A549 (cell line): ENCODE data around the gene CR2. TPM values are rescaled to one million over a fixed set of nuclear protein-coding genes. Genes with fewer than 3 reads are reported as not detected.
"Not testable (repeated sequence)": the region's sequence is repeated elsewhere in the genome, so short reads cannot be mapped to it uniquely, and the experiment has no call there.

Experiments used
- ATAC-seq, 2 experiments: fragments of 200-7000 bp in 1 of 2; fragments of >200 bp in 1 of 2; cut with Nextera tagmentation in 1 of 2; cut with Tn5 transposase in 1 of 2; 3 replicates each; pipeline versions ENCODE4 v1.8.0 to v1.9.1; 2018 to 2020; ENCODE audit warnings: mild to moderate bottlenecking in 1 of 2, moderate library complexity in 1 of 2
- CTCF ChIA-PET: fragments of 300-600 bp; sonication (Branson Sonifier 250); formaldehyde crosslinking; extraction: SDS; loops from one replicate; lab custom pipeline; 2021; ENCODE audit warnings: antibody characterized with exemption, inconsistent platforms; lab: Yijun Ruan, JAX
- POLR2A ChIA-PET: fragments of 350-600 bp; formaldehyde crosslinking; extraction: SDS; loops from one replicate; lab custom pipeline; 2021; ENCODE audit warnings: antibody characterized with exemption, inconsistent platforms; lab: Yijun Ruan, JAX
- DNase-seq, 2 experiments: peaks; one replicate each; pipeline versions ENCODE4 v3.0.0 to v3.0.0-alpha.2; 2011 to 2016; ENCODE audit warnings: low read depth in 1 of 2, low spot score in 1 of 2
- FAIRE-seq: peaks from 2 replicates; lab custom pipeline; 2011; peaks lifted over from hg19 to GRCh38; lab: Jason Lieb, UNC
- H3K27ac ChIP-seq, 2 experiments: fragments of >200 bp; sonication (Bioruptor Twin); formaldehyde crosslinking; 3 replicates each; pipeline ENCODE4 v1.5.1; 2016 to 2017
- H3K4me1 ChIP-seq: fragments of >200 bp; sonication (Bioruptor Twin); formaldehyde crosslinking; 3 replicates; pipeline ENCODE4 v1.6.1; 2016
- H3K4me2 ChIP-seq: fragments of >200 bp; sonication (Bioruptor Twin); formaldehyde crosslinking; 3 replicates; pipeline ENCODE4 v1.6.1; 2016
- H3K4me3 ChIP-seq: fragments of >200 bp; sonication (Bioruptor Twin); formaldehyde crosslinking; 3 replicates; pipeline ENCODE4 v1.5.1; 2016
- H3K9me3 ChIP-seq: fragments of >200 bp; sonication (Bioruptor Twin); formaldehyde crosslinking; 3 replicates; pipeline ENCODE4 v1.6.1; 2016
- ATOH8 ChIP-seq: fragments of 250-450 bp; sonication (Bioruptor Pico); IDR thresholded peaks from 2 replicates; pipeline ENCODE4 v1.5.0; 2020; ENCODE audit warnings: low read depth, mild to moderate bottlenecking, moderate library complexity
- BCL3 ChIP-seq: fragments of >200 bp; sonication (Bioruptor Twin); formaldehyde crosslinking; IDR thresholded peaks from 3 replicates; pipeline ENCODE4 v1.6.1; 2016
- CBX2 ChIP-seq: fragments of 200-600 bp; sonication (generic); IDR thresholded peaks from 2 replicates; pipeline ENCODE4 v1.6.1; 2016; ENCODE audit warnings: low read depth, mild to moderate bottlenecking, borderline replicate concordance
- CBX8 ChIP-seq: fragments of 200-600 bp; sonication (generic); IDR thresholded peaks from 2 replicates; pipeline ENCODE4 v1.6.1; 2016
- CHD2 ChIP-seq: fragments of 150-350 bp; IDR thresholded peaks from 2 replicates; pipeline ENCODE4 v1.6.1; 2014; ENCODE audit warnings: low read length; ENCODE audit not compliant: partially characterized antibody
- CHD4 ChIP-seq: fragments of 200-600 bp; sonication (generic); IDR thresholded peaks from 2 replicates; pipeline ENCODE4 v1.6.1; 2016; ENCODE audit warnings: antibody characterized with exemption, mild to moderate bottlenecking, borderline replicate concordance
- CTCF ChIP-seq: fragments of >200 bp; sonication (Bioruptor Twin); formaldehyde crosslinking; IDR thresholded peaks from 3 replicates; pipeline ENCODE4 v1.5.1; 2016
- EP300 ChIP-seq, 2 experiments: fragments of >200 bp; sonication (Bioruptor Twin); formaldehyde crosslinking; IDR thresholded peaks; 2 replicates in 1 of 2; 3 replicates in 1 of 2; pipeline ENCODE4 v1.6.1; 2016 to 2017
- FOSB ChIP-seq: fragments of 250-450 bp; sonication (Bioruptor Pico); IDR thresholded peaks from 2 replicates; pipeline ENCODE4 v1.5.0; 2020; ENCODE audit warnings: mild to moderate bottlenecking, moderate library complexity
- FOXS1 ChIP-seq: fragments of 250-450 bp; sonication (Bioruptor Pico); IDR thresholded peaks from 2 replicates; pipeline ENCODE4 v1.5.0; 2020; ENCODE audit warnings: mild to moderate bottlenecking, moderate library complexity
- HEYL ChIP-seq: fragments of 250-450 bp; sonication (Bioruptor Pico); IDR thresholded peaks from 2 replicates; pipeline ENCODE4 v1.8.0; 2021; ENCODE audit warnings: mild to moderate bottlenecking, moderate library complexity
- HOXB13 ChIP-seq: fragments of 250-450 bp; sonication (Bioruptor Pico); IDR thresholded peaks from 2 replicates; pipeline ENCODE4 v1.5.0; 2020; ENCODE audit warnings: low read depth, mild to moderate bottlenecking, moderate library complexity
- HOXB5 ChIP-seq: fragments of 250-450 bp; sonication (Bioruptor Pico); IDR thresholded peaks from 2 replicates; pipeline ENCODE4 v1.5.0; 2020; ENCODE audit warnings: mild to moderate bottlenecking, moderate library complexity
- JUNB ChIP-seq: fragments of >200 bp; sonication (Bioruptor Twin); formaldehyde crosslinking; IDR thresholded peaks from 2 replicates; pipeline ENCODE4 v1.6.1; 2016
- MAZ ChIP-seq: fragments of 150-350 bp; IDR thresholded peaks from 2 replicates; pipeline ENCODE4 v1.6.1; 2014; ENCODE audit warnings: antibody characterized with exemption, low read depth, low read length, borderline replicate concordance
- MYC ChIP-seq: IDR thresholded peaks from 2 replicates; pipeline ENCODE4 v1.6.1; 2012; ENCODE audit warnings: mild to moderate bottlenecking, inconsistent platforms, low read length, improper control_type of control experiment, borderline replicate concordance
- PHF8 ChIP-seq: fragments of 200-600 bp; sonication (generic); IDR thresholded peaks from 2 replicates; pipeline ENCODE4 v1.6.1; 2016; ENCODE audit warnings: low read depth, mild to moderate bottlenecking, antibody characterized with exemption, moderate library complexity, borderline replicate concordance
- POLR2AphosphoS2 ChIP-seq: conservative IDR thresholded peaks from 2 replicates; pipeline ENCODE4 v1.6.1; 2012; ENCODE audit warnings: low read length, improper control_type of control experiment, inconsistent platforms
- RARB ChIP-seq: fragments of 250-450 bp; sonication (Bioruptor Pico); IDR thresholded peaks from 2 replicates; pipeline ENCODE4 v1.8.0; 2021; ENCODE audit warnings: mild to moderate bottlenecking, moderate library complexity
- RCOR1 ChIP-seq: fragments of 150-350 bp; IDR thresholded peaks from 2 replicates; pipeline ENCODE4 v1.6.1; 2014; ENCODE audit warnings: antibody characterized with exemption, low read length, low read depth
- TFCP2L1 ChIP-seq: fragments of 250-450 bp; sonication (Bioruptor Pico); IDR thresholded peaks from 2 replicates; pipeline ENCODE4 v1.5.0; 2021; ENCODE audit warnings: mild to moderate bottlenecking
- USF2 ChIP-seq: fragments of 450-650 bp; IDR thresholded peaks from 2 replicates; pipeline ENCODE4 v1.6.1; 2014; ENCODE audit warnings: antibody characterized with exemption
- WGBS: methylation state at CpG from one replicate; pipeline ENCODE4 v1.1.6; 2017; ENCODE audit errors: missing lambda C conversion rate; 5-methylcytosine and 5-hydroxymethylcytosine counted together
- polyA plus RNA-seq, 4 experiments: library from polyadenylated mRNA; depleted of rRNA in 3 of 4; stranded (reverse); fragments of >200 nt; fragmentation: RNase III in 1 of 4; extraction: RNeasy Plus Mini Kit Qiagen cat#74134 plus additional on column Dnase treatment in 1 of 4; gene quantifications; 2 replicates in 3 of 4; 3 replicates in 1 of 4; pipeline ENCODE4 v1.2.3, GENCODE V29; 2011 to 2017

The CR2 gene
- polyA plus RNA-seq, 2 of the 4 experiments (the other 2 are of a cell fraction) = not detected

- DNase-seq (no peak), FAIRE-seq (no peak), ATAC-seq (no peak)
- H3K4me1 ChIP-seq = no peaks in the 10 kb centered on the region
- WGBS = 40% methylated on average over 4 of the region's 4 CpGs
- ChIA-PET POLR2A (no interaction called here), CTCF (interaction anchor here (0.6 to 4.4 kb wide), 4 partner anchors 12 to 437 kb away, joined by 3 to 17 read pairs (median 4); no protein-coding TSS in a partner anchor)
- no peak overlapping the region for H3K4me2 ChIP-seq
- TF ChIP-seq CBX8 (no peak), JUNB (no peak), CTCF (no peak), BCL3 (no peak), RARB (no peak), FOXS1 (CRISPR knock-in tag) (no peak), TFCP2L1 (CRISPR knock-in tag) (no peak)
- no peak overlapping the region for H3K4me3 ChIP-seq
- no peak overlapping the region for H3K27ac ChIP-seq
- H3K9me3 ChIP-seq = no peaks in the 10 kb centered on the region
Measured at GRCh38 chr1:207487636-207488035, 33.5 kb downstream of the CR2 start.

GRCh38 chr1:207493212-207493611, 39.1 kb downstream of the CR2 start:
- no peak overlapping the region for H3K4me3 ChIP-seq
- no peaks in the 10 kb centered on the region for H3K9me3 ChIP-seq
- H3K4me2 ChIP-seq = no peak overlapping the region
- H3K27ac ChIP-seq = no peak overlapping the region
- no peaks in the 10 kb centered on the region for H3K4me1 ChIP-seq
- WGBS = 10% methylated on average over 3 of the region's 3 CpGs
- ChIA-PET POLR2A (no interaction called here), CTCF (no interaction called here)
- no peak for DNase-seq
- FAIRE-seq = no peak
- ATAC-seq = no peak
- TF ChIP-seq CBX2 = no peak
- TF ChIP-seq CTCF = no peak
- no peak for TF ChIP-seq EP300 (IDR thresholded peaks at IDR 0.05)
- TF ChIP-seq RCOR1 = no peak
- no peak for TF ChIP-seq HOXB13 (CRISPR knock-in tag)
- no peak for TF ChIP-seq RARB
- no peak for TF ChIP-seq POLR2AphosphoS2
- no peak for TF ChIP-seq FOSB (CRISPR knock-in tag)
- no peak for TF ChIP-seq USF2

GRCh38 chr1:207494171-207494570, 40.0 kb downstream of the CR2 start:
- WGBS = 47% methylated on average over 1 of the region's 1 CpG
- ChIA-PET CTCF (no interaction called here), POLR2A (no interaction called here)
- no peak for TF ChIP-seq PHF8
- TF ChIP-seq CHD4 = no peak
- TF ChIP-seq HOXB13 (CRISPR knock-in tag) = no peak
- no peak for TF ChIP-seq CHD2
- no peak for TF ChIP-seq ATOH8 (CRISPR knock-in tag)
- no peak for TF ChIP-seq HOXB5
- TF ChIP-seq EP300 (IDR thresholded peaks at IDR 0.05) = no peak
- TF ChIP-seq MYC = no peak
- TF ChIP-seq MAZ = no peak
- TF ChIP-seq CTCF = no peak
- TF ChIP-seq HEYL = no peak
- no peak for DNase-seq
- no peak overlapping the region for H3K27ac ChIP-seq
- no peaks in the 10 kb centered on the region for H3K4me1 ChIP-seq
- FAIRE-seq = no peak
- no peaks in the 10 kb centered on the region for H3K9me3 ChIP-seq
- no peak for ATAC-seq
- H3K4me3 ChIP-seq = no peak overlapping the region
- no peak overlapping the region for H3K4me2 ChIP-seq

GRCh38 chr1:207495281-207495680, 41.2 kb downstream of the CR2 start:
- FAIRE-seq, POLR2A ChIA-PET, H3K4me1 ChIP-seq, H3K4me2 ChIP-seq, H3K4me3 ChIP-seq, H3K27ac ChIP-seq, ATAC-seq, H3K9me3 ChIP-seq, DNase-seq, CTCF ChIA-PET: not testable (repeated sequence)
- WGBS = 79% methylated on average over 7 of the region's 8 CpGs
